Lung (tissue), 12 donors: ENCODE data around the gene SPATA21. TPM values are rescaled to one million over a fixed set of nuclear protein-coding genes. Genes with fewer than 3 reads are reported as not detected.

Experiments used
- ATAC-seq: fragments of 200-7000 bp; cut with Tn5 transposase; one replicate; pipeline ENCODE4 v1.9.1; 2020; ENCODE audit warnings: moderate number of reproducible peaks; ENCODE audit not compliant: insufficient read depth, low FRiP score
- DNase-seq, 3 donors: peaks; one replicate each; pipeline ENCODE4 v3.0.0-alpha.2; 2013 to 2017
- H3K27ac ChIP-seq, 2 donors: one replicate each; pipeline ENCODE4 v1.5.1; 2013; ENCODE audit warnings: mild to moderate bottlenecking in 2 of 2, moderate library complexity in 2 of 2, control low read depth in 1 of 2, inconsistent platforms in 1 of 2, low read depth in 1 of 2, low read length in 1 of 2
- H3K27me3 ChIP-seq, 3 donors: one replicate each; pipeline ENCODE4 v1.5.1; 2013; ENCODE audit warnings: low read length in 2 of 3; ENCODE audit not compliant: control insufficient read depth in 3 of 3, insufficient read depth in 3 of 3
- H3K36me3 ChIP-seq, 4 donors: one replicate each; pipeline ENCODE4 v1.5.1; 2013; ENCODE audit warnings: low read length in 4 of 4, mild to moderate bottlenecking in 1 of 4, moderate library complexity in 1 of 4; ENCODE audit not compliant: control insufficient read depth in 4 of 4, insufficient read depth in 4 of 4
- H3K4me1 ChIP-seq, 5 donors: one replicate each; pipeline ENCODE4 v1.5.1; 2013; ENCODE audit warnings: low read length in 5 of 5, mild to moderate bottlenecking in 2 of 5, moderate library complexity in 1 of 5; ENCODE audit not compliant: control insufficient read depth in 5 of 5, insufficient read depth in 5 of 5
- H3K4me3 ChIP-seq: one replicate; pipeline ENCODE4 v1.5.1; 2013; ENCODE audit warnings: mild to moderate bottlenecking, control low read depth, moderate library complexity
- H3K9ac ChIP-seq, 2 donors: one replicate each; pipeline ENCODE4 v1.5.1; 2013; ENCODE audit warnings: low read length in 2 of 2, control low read depth in 1 of 2; ENCODE audit not compliant: insufficient read depth in 1 of 2
- H3K9me3 ChIP-seq, 4 donors: one replicate each; pipeline ENCODE4 v1.5.1; 2013; ENCODE audit warnings: low read length in 3 of 4, mild to moderate bottlenecking in 1 of 4, moderate library complexity in 1 of 4; ENCODE audit not compliant: control insufficient read depth in 4 of 4, insufficient read depth in 3 of 4
- CTCF ChIP-seq: IDR thresholded peaks from 2 replicates; pipeline ENCODE4 v1.5.1; 2012; ENCODE audit warnings: mild to moderate bottlenecking; ENCODE audit errors: control extremely low read depth, extremely low read depth
- WGBS, 2 donors: extraction: QIAGEN DNeasy Blood & Tissue Kit; methylation state at CpG; one replicate each; pipeline ENCODE4 v1.1.7; 2013; 5-methylcytosine and 5-hydroxymethylcytosine counted together
- polyA plus RNA-seq, 2 donors: library from polyadenylated mRNA; stranded (reverse); fragments of 200-250 nt; gene quantifications; one replicate each; pipeline ENCODE4 v1.2.1, GENCODE V29; 2013
- total RNA-seq, 2 donors: library from RNA; depleted of rRNA in 1 of 2; stranded (reverse); fragments of >200 nt in 1 of 2; gene quantifications; one replicate each; pipeline ENCODE4 v1.2.1, GENCODE V29; 2014 to 2021
- donor health status: control.
- donor health status: control.
- donor health status: Bipolar disorder and iron deficiency.
- donor health status: healthy.
- donor health status: DM: yes; HTN: yes; CAD: no.

SPATA21 gene
- total and polyA plus RNA-seq, 4 donors = 0.14 to 0.15 TPM; not detected in 2

- Histone ChIP-seq H3K36me3 (peaks cover 0 to 13% (median 5%) of the 10 kb centered on the region in 4 donors), H3K9ac (no peak overlapping the region), H3K4me1 (peaks cover 0 to 13% (median 5%) of the 10 kb centered on the region in 5 donors), H3K4me3 (no peak overlapping the region), H3K9me3 (no peaks in the 10 kb centered on the region), H3K27me3 (no peaks in the 10 kb centered on the region), H3K27ac (no peak overlapping the region)
- no peak for TF ChIP-seq CTCF
- ATAC-seq (no peak), DNase-seq (no peak)
- WGBS, 2 donors = 81 to 84% methylated on average over 2 of the region's 2 CpGs
Measured at GRCh38 chr1:16438516-16438915, 1.3 kb upstream of the SPATA21 start.

- Histone ChIP-seq H3K27ac (no peak overlapping the region), H3K9me3 (no peaks in the 10 kb centered on the region), H3K27me3 (no peaks in the 10 kb centered on the region), H3K4me1 (no peaks in the 10 kb centered on the region), H3K4me3 (no peak overlapping the region), H3K36me3 (no peaks in the 10 kb centered on the region), H3K9ac (no peak overlapping the region)
- 63 to 70% methylated on average over 2 of the region's 2 CpGs for WGBS, 2 donors
- no peak for TF ChIP-seq CTCF
- no peak for DNase-seq
- no peak for ATAC-seq
Measured at GRCh38 chr1:16434501-16434900, 2.7 kb downstream of the SPATA21 start.

GRCh38 chr1:16434007-16434406, 3.2 kb downstream of the SPATA21 start:
- Histone ChIP-seq H3K27ac (no peak overlapping the region), H3K9ac (no peak overlapping the region), H3K27me3 (no peaks in the 10 kb centered on the region), H3K9me3 (no peaks in the 10 kb centered on the region), H3K4me1 (no peaks in the 10 kb centered on the region), H3K36me3 (no peaks in the 10 kb centered on the region), H3K4me3 (no peak overlapping the region)
- ATAC-seq (no peak), DNase-seq (no peak)
- 97% methylated on average over 4 of the region's 4 CpGs for WGBS, 2 donors
- no peak for TF ChIP-seq CTCF

- Histone ChIP-seq H3K9ac (no peak overlapping the region), H3K4me3 (no peak overlapping the region), H3K27ac (no peak overlapping the region), H3K4me1 (no peaks in the 10 kb centered on the region), H3K9me3 (no peaks in the 10 kb centered on the region), H3K27me3 (no peaks in the 10 kb centered on the region), H3K36me3 (no peaks in the 10 kb centered on the region)
- ATAC-seq (no peak), DNase-seq (peak in 1 of 3 donors; percentile 16)
- WGBS, 2 donors = 49 to 60% methylated on average over 9 of the region's 9 CpGs
- no peak for TF ChIP-seq CTCF
Measured at GRCh38 chr1:16433030-16433429, 4.2 kb downstream of the SPATA21 start.
